GM12874 (cell line): ENCODE results near the gene BDKRB2.

Experiments
- CTCF ChIP-seq: IDR thresholded peaks from 2 replicates; pipeline ENCODE4 v1.5.1; 2011; ENCODE audit warnings: low read depth, mild to moderate bottlenecking, control low read depth, low read length, moderate library complexity; ENCODE audit not compliant: insufficient read depth

BDKRB2 gene

DNA sequence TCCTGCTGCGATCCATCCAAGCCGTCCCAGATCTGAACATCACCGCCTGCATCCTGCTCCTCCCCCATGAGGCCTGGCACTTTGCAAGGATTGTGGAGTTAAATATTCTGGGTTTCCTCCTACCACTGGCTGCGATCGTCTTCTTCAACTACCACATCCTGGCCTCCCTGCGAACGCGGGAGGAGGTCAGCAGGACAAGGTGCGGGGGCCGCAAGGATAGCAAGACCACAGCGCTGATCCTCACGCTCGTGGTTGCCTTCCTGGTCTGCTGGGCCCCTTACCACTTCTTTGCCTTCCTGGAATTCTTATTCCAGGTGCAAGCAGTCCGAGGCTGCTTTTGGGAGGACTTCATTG lies 59.5 kb downstream of the BDKRB2 start:
- TF ChIP-seq CTCF, result no peak

DNA sequence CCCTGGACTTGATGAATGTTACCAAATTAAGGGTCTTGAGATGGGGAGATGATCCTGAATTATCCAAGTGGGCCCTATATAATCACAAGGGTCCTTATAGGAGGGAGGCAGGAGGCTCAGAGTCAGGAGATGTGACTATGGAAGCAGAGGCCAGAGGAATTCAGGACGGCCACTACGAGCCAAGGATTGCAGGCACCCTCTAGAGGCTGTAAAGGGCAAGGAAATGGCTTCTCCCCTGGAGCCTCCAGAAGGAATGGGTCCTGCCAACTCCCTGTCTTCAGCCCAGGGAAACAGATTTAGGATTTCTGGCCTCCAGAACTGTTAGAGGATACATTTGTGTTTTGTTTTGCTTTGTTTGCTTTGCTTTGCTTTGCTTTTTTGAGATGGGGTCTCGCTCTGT lies 60.2 kb downstream of the BDKRB2 start:
- TF ChIP-seq CTCF, result no peak

DNA sequence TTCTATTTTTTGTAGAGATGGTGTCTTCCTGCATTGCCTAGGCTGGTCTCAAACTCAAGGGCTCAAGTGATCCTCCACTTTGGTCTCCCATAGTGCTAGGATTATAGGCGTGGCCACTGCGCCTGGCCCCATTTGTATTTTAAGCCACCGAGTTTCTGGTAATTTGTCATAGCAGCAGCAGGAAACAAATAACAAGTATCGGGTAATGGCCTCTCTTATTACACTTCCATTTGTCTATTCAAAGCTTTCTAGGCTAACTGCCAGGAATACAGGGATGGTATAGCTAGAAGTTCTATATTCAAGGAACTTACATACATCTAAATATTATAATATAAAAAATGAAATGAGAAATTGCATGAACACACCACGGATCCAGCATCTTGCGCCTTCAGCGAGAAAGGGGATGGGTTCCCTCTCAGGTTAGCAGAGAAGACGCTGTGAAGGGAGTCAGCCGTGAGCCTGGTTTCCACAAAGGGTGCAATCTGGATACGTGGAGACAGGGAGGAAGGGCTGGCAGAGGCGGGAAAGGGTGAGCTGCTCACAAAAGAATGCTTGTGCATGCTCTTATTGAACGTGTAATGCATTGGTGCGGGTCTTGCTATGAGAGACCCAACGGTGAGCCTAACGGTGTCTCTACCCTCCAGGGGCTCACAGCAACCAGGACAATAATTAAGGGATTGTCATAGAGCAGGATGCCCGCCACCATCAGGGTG lies 60.9 kb downstream of the BDKRB2 start:
- no peak for TF ChIP-seq CTCF

- no peak for TF ChIP-seq CTCF
Measured at GRCh38 chr14:96267336-96267735, 62.7 kb downstream of the BDKRB2 start.

- TF ChIP-seq CTCF, result no peak
Measured at GRCh38 chr14:96267916-96268315, 63.3 kb downstream of the BDKRB2 start.

- TF ChIP-seq CTCF, result no peak
Measured at GRCh38 chr14:96268431-96269358, 64.1 kb downstream of the BDKRB2 start.

GRCh38 chr14:96269359-96269710 lies 64.7 kb downstream of the BDKRB2 start:
- TF ChIP-seq CTCF, result no peak
